22Rv1 (cell line): ENCODE data around the gene CCM2.

Experiments
- CTCF ChIP-seq: fragments of 450-650 bp; IDR thresholded peaks from 2 replicates; pipeline ENCODE4 v1.5.1; 2017; ENCODE audit warnings: mild to moderate bottlenecking
- ZFX ChIP-seq: fragments of 450-650 bp; IDR thresholded peaks from 2 replicates; pipeline ENCODE4 v1.6.1; 2017; ENCODE audit warnings: antibody characterized with exemption, borderline replicate concordance

GRCh38 chr7:45117582-45117981, 117.6 kb downstream of the CCM2 start:
- no peak for TF ChIP-seq CTCF
- no peak for TF ChIP-seq ZFX
